ENCODE measurements around the gene HTR5A.
"Not testable (repeated sequence)": the region's sequence is repeated elsewhere in the genome, so short reads cannot be mapped to it uniquely, and the experiment has no call there.

HTR5A gene

DNA sequence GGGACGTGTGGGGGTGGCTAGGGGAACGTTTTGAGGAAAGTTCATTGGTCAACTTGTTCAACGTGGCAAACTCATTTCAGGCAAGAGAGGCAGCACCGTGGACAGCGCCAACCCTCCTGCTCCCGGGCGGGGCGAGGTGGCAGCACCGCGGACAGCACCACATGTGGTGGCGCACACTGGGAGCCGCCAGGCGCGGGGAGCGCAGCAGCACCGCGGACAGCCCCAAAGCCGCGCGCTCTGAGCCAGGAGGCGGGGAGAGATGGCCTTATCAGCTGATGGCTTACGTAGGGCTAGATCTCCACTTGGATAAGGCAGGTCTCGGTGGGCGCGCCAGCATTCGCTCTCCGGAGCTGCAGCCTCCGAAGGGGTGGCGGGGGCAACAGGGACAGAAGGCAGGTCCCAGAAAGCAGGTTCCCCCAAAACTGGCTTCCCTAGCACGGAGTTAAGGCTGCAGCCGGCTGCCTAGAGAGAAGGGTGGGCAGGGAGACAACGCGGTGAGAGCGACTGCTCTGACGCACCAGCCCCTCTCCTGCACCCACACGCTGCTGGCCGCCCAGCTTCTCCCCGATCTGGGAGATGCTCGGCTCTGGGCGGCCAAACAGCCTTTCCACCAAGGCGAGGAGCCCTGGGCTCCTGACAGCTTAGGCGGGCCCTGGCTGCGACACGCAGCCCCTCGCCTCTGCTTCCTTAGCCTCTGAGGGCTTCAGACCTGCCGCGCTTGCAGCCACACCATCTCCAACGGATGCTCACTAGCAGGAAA lies at the start of gene HTR5A:
Gene HTR5A, plus strand, starts transcription at position 333 of the 760 bp plus-strand sequence. CDS start 576 bp downstream, outside the sequence.
- Mint-ChIP-seq H3K4me1 (ENCODE audit: low read depth) (no peaks in the 10 kb centered on the region), H3K27ac (no peak within 1 kb of the TSS), H3K36me3 (no peaks in the 10 kb centered on the region), H3K9me3 (ENCODE audit: low read depth) (peaks cover 3% of the 10 kb centered on the region), H3K27me3 (peaks cover 43% of the 10 kb centered on the region), H3K4me3 (no peak within 1 kb of the TSS)

DNA sequence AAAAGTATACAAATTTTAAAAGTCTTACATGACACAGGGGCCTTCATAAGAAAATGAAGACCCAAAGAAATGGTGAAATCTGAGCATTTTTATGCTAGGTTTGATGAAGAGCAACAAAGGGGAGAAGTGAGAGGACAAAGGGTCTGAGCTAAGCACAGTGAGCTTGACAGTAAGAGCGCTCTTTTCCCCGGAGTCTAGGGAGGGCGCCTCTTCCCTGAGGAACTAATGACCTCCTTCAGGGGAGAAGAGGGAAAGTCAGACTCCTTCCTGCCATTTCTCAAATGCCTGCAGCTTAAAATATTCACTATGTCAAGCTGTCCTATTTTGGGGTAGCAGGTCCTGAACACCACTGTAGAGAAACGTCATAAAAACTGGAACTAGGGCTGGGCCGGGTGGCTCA lies 49.1 kb upstream of the HTR5A start:
- H3K4me3 Mint-ChIP-seq = no peak overlapping the region

DNA sequence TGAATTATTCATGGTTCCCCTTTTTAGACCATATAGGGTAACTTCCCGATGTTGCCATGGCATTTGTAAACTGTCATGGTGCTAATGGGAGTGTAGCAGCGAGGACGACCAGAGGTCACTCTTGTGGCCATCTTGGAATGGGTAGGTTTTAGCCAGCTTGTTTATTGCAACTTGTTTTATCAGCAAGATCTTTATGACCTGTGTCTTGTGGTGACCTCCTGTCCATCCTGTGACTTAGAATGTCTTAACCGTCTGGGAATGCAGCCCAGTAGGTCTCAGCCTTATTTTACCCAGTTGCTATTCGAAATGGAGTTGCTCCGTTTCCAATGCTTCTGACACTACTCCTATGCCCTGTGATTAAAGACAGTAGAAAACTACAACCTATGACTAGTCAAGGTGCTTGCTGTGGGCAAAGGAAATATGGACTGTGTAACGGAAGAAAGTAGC lies 48.4 kb upstream of the HTR5A start:
- no peaks in the 10 kb centered on the region for H3K36me3 Mint-ChIP-seq
- H3K4me3 Mint-ChIP-seq = no peak overlapping the region
- H3K4me1 Mint-ChIP-seq (ENCODE audit: low read depth) = no peaks in the 10 kb centered on the region
- no peaks in the 10 kb centered on the region for H3K27me3 Mint-ChIP-seq
- H3K9me3 Mint-ChIP-seq (ENCODE audit: low read depth) = no peaks in the 10 kb centered on the region
- no peak overlapping the region for H3K27ac Mint-ChIP-seq

More for the DNA sequence above, 49.1 kb upstream of the HTR5A start:
- Mint-ChIP-seq H3K27me3 (no peaks in the 10 kb centered on the region), H3K27ac (no peak overlapping the region), H3K9me3 (ENCODE audit: low read depth) (no peaks in the 10 kb centered on the region), H3K36me3 (no peaks in the 10 kb centered on the region), H3K4me1 (ENCODE audit: low read depth) (no peaks in the 10 kb centered on the region)

DNA sequence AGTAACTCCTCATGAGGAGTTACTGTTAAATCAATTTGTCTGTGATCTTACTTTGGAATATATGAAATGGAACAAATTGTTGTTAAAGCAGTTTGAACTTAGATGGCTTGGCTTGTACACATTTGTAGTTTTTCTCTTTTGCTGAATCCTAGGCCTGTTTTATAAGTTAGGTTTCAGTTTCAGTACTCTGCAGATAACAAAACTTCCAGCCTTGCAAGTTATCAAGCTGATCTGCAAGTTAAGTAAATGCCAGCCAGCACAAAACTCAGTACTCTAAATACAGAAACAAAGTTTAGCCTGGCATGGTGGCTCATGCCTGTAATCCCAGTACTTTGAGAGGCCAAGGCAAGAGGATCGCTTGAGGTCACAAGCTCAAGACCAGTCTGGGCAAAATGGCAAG lies 42.2 kb upstream of the HTR5A start:
- H3K4me3 Mint-ChIP-seq = no peak overlapping the region
- H3K4me1 Mint-ChIP-seq (ENCODE audit: low read depth) = no peaks in the 10 kb centered on the region
- no peak overlapping the region for H3K27ac Mint-ChIP-seq
- no peaks in the 10 kb centered on the region for H3K9me3 Mint-ChIP-seq (ENCODE audit: low read depth)
- H3K36me3 Mint-ChIP-seq = no peaks in the 10 kb centered on the region
- peaks cover 2% of the 10 kb centered on the region for H3K27me3 Mint-ChIP-seq

DNA sequence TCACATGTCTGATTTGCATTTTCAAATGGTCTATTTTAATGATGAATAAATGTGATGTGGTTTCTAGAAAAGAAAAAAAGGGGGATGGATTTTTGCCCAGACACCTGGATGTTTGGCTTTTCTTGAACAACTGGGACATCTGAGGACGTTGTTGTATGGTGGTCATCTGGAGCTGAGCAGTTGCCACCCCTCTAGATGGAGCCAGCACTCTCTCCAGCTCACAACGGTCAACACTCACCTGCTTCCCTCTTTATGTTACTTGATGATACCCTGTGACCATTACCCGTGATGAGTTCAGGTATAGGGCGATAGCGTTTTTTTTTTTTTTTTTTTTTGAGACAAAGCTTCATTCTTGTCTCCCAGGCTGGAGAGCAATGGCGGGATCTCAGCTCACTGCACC lies 37.1 kb upstream of the HTR5A start:
- Mint-ChIP-seq H3K9me3 (ENCODE audit: low read depth) (no peaks in the 10 kb centered on the region), H3K36me3 (no peaks in the 10 kb centered on the region), H3K27me3 (peaks cover 10% of the 10 kb centered on the region), H3K4me1 (ENCODE audit: low read depth) (no peaks in the 10 kb centered on the region), H3K4me3 (no peak overlapping the region), H3K27ac (no peak overlapping the region)

DNA sequence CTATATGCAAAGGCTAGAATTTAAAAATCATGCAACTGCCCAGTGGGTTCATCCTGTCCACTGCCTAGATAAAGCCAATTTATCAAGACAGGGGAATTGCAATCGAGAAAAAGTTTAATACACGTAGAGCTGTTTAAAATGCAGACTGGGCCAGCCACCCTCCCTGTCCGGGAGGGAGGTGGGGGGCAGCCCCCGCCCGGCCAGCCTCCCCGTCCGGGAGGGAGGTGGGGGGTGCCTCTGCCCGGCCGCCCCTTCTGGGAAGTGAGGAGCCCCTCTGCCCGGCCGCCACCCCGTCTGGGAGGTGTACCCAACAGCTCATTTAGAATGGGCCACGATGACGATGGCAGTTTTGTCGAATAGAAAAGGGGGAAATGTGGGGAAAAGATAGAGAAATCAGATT lies 35.6 kb upstream of the HTR5A start:
- not testable (repeated sequence) for H3K4me1 Mint-ChIP-seq (ENCODE audit: low read depth)

DNA sequence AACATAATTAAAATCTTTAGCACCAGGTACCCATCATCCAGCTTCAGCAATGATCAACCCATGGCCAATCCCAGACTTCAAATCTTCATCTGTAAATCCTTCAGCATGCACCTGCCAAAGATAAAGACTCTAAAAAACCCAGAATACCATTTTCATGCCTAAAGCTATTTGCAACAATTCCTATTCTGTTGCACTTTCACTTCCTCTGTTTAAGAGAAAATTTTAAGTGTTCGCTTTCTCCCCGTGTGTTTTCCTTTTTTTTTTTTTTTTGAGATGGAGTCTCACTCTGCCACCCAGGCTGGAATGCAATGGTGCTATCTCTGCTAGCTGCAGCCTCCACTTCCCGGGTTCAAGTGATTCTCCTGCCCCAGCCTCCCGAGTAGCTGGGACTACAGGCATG lies 31.8 kb upstream of the HTR5A start:
- Mint-ChIP-seq H3K36me3 (no peaks in the 10 kb centered on the region), H3K4me3 (no peak overlapping the region), H3K27ac (no peak overlapping the region), H3K4me1 (ENCODE audit: low read depth) (no peaks in the 10 kb centered on the region), H3K27me3 (peaks cover 15% of the 10 kb centered on the region), H3K9me3 (ENCODE audit: low read depth) (no peaks in the 10 kb centered on the region)

More for the DNA sequence above, 35.6 kb upstream of the HTR5A start:
- H3K27me3 Mint-ChIP-seq = peaks cover 10% of the 10 kb centered on the region
- H3K27ac Mint-ChIP-seq; H3K4me3 Mint-ChIP-seq; H3K9me3 Mint-ChIP-seq (ENCODE audit: low read depth); H3K36me3 Mint-ChIP-seq: not testable (repeated sequence)

DNA sequence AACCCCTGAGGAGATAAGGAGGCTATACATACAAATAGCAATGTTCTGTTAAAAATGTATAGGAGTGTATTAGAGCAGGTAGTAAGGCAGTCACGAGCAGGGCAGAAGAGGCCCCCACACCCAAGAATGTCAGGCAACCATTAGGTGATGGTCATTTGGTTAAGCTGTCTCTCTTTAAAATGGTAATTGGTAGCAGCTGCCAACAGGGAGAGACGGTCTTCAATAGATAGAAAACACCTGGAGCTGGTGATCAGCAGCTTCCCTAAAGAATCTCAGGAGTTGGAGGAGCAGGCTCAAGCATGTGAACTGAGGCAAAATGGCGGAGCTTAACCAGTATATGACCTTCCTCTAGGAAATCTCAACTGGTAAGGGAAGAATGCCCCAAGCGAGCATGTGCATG lies 26.4 kb upstream of the HTR5A start:
- no peak overlapping the region for H3K4me3 Mint-ChIP-seq
- no peak overlapping the region for H3K27ac Mint-ChIP-seq
- H3K4me1 Mint-ChIP-seq (ENCODE audit: low read depth) = no peaks in the 10 kb centered on the region
- no peaks in the 10 kb centered on the region for H3K36me3 Mint-ChIP-seq
- H3K9me3 Mint-ChIP-seq (ENCODE audit: low read depth) = no peaks in the 10 kb centered on the region
- peaks cover 8% of the 10 kb centered on the region for H3K27me3 Mint-ChIP-seq

DNA sequence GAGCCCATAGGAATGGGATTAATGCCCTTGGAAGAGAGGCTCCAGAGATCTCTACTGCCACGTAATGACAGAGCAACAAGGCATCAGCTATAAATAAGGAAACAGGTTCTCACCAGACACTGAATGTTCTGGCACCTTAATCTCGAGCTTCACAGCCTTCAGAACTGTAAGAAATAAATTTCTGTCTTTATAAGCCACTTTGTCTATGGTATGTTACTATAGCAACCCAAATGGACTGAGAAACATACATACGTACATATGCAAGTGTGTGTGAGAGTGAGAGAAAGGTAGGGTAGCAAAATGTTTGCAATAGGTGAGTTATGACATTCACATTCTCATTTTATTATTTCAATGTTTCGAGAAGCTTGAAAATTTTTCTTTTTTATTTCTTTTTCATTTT lies 22.1 kb upstream of the HTR5A start:
- H3K9me3 Mint-ChIP-seq (ENCODE audit: low read depth) = no peaks in the 10 kb centered on the region
- H3K4me3 Mint-ChIP-seq = no peak overlapping the region
- no peak overlapping the region for H3K27ac Mint-ChIP-seq
- H3K36me3 Mint-ChIP-seq = no peaks in the 10 kb centered on the region
- H3K4me1 Mint-ChIP-seq (ENCODE audit: low read depth) = no peaks in the 10 kb centered on the region
- H3K27me3 Mint-ChIP-seq = no peaks in the 10 kb centered on the region

DNA sequence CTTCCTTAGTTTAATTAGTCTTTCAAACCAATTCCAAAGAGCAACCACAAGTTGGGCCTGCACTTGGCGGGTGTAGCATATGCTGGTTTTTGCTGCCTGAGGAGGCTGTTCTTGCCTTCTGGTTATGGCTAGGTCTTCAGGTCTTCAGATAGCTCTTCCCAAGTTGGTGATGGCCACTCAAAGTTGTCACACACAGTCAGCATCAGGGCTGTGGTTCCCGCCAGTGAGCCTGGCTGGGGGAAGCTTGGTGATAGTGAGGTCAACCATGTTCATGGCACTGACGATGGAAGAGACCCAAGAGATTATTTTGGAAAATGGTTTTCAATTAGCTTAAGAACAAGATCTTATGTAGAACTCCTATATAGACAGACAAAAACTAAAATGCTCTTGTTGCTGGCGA lies 18.8 kb upstream of the HTR5A start:
- H3K9me3 Mint-ChIP-seq (ENCODE audit: low read depth) = no peaks in the 10 kb centered on the region
- H3K27me3 Mint-ChIP-seq = peaks cover 3% of the 10 kb centered on the region
- H3K4me3 Mint-ChIP-seq = no peak overlapping the region
- no peaks in the 10 kb centered on the region for H3K4me1 Mint-ChIP-seq (ENCODE audit: low read depth)
- H3K27ac Mint-ChIP-seq = no peak overlapping the region
- no peaks in the 10 kb centered on the region for H3K36me3 Mint-ChIP-seq

DNA sequence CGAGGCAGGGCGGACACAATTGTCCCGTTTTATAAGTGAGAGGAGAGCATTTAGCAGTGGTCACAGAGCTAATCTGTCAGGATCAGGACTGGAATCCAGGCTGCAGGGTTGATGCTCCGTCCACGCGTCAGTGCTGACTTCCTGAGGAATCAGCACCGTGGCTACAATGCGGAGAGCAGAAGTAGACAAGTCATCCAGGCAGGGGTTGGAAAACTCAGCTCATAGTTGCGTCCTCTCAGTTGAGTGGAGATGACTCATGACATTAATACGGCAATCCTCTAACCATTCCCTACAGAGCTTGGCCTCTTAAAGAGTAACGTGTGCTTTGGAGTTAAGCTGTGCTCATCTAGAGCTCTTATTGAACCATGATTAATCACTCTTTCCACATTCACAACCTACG lies 17.1 kb upstream of the HTR5A start:
- H3K4me3 Mint-ChIP-seq = no peak overlapping the region
- peaks cover 5% of the 10 kb centered on the region for H3K27me3 Mint-ChIP-seq
- no peaks in the 10 kb centered on the region for H3K4me1 Mint-ChIP-seq (ENCODE audit: low read depth)
- H3K27ac Mint-ChIP-seq = no peak overlapping the region
- H3K9me3 Mint-ChIP-seq (ENCODE audit: low read depth) = no peaks in the 10 kb centered on the region
- H3K36me3 Mint-ChIP-seq = no peaks in the 10 kb centered on the region

DNA sequence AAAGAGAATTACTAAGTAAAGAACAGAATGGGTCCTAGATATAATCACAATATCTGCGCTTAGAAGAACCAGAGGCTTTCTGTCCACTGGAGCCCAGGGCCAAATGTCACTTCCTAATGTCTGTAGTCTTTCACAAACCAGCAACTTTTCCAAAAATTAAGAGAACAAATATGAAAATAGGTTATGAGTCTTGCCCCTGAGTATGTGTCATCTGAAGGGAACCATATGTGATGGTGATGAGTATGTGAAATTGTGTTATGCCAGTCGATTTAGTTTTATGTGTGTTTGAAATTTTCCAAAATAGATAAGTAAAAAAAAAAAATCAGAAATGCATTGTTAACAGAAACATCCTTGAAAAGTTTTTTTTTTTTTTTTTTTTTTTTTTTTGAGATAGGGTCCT lies 15.4 kb upstream of the HTR5A start:
- Mint-ChIP-seq H3K27ac (no peak overlapping the region), H3K36me3 (no peaks in the 10 kb centered on the region), H3K4me1 (ENCODE audit: low read depth) (no peaks in the 10 kb centered on the region), H3K4me3 (no peak overlapping the region), H3K27me3 (peaks cover 7% of the 10 kb centered on the region), H3K9me3 (ENCODE audit: low read depth) (no peaks in the 10 kb centered on the region)

DNA sequence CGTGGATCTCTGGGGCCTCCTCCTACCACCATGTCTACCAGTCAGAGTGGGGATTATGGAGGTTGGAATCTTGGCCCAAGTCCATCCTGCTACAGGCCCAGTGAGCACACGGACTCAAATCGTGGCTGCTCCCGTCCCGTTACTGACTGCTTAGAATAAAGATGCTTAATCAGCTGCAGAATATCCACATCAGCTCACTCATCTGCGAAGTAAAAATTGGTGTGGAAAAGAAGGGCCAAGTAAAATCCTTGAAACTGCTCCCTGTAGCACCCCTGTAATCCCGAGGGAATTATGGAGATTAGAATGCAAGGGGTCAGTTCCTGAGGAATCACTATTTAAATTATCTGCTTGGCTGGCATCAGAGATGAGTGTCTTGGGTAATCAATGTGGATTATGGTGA lies 13.0 kb upstream of the HTR5A start:
- Mint-ChIP-seq H3K27me3 (peaks cover 7% of the 10 kb centered on the region), H3K4me3 (no peak overlapping the region), H3K36me3 (no peaks in the 10 kb centered on the region), H3K27ac (no peak overlapping the region), H3K4me1 (ENCODE audit: low read depth) (no peaks in the 10 kb centered on the region), H3K9me3 (ENCODE audit: low read depth) (no peaks in the 10 kb centered on the region)

DNA sequence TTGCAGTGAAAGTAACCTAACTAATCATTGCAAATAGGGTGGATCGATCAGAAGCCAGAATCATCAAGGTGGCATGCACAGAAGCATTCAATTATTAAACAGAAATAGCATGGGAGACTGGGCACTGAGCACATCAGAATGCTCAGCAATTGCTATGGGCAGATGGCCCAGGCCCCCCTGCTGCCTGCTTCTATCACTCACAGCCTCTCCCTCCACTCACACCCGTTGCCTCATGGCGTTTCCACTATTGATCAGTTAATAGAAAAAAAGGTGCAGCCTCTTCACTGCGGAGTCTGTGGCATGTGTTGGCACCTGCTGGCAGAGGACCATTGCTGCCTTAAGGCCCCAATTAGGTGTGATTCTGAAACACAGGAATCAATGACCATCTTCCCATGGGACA lies 11.2 kb upstream of the HTR5A start:
- Mint-ChIP-seq H3K4me3 (no peak overlapping the region), H3K36me3 (no peaks in the 10 kb centered on the region), H3K9me3 (ENCODE audit: low read depth) (no peaks in the 10 kb centered on the region), H3K27ac (no peak overlapping the region), H3K27me3 (peaks cover 7% of the 10 kb centered on the region), H3K4me1 (ENCODE audit: low read depth) (no peaks in the 10 kb centered on the region)

DNA sequence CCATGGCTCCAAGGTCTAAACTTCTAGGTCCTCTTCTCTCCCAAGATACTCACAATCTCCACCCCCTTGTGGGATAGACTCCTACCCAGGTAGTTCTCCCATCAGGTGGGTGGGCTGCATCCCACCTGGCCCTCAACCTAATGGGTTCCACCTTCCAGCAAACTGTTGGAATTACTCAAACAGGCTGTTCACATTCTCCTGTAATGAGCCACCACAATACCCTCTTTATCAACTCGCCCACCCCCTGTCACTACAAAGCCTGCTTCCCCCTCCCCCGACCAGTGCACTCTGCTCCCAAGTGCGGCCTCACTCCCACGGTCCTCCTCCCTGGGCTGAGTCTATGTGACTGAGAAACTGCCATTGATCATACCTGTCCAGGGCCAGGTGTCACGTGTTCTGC lies 10.4 kb upstream of the HTR5A start:
- Mint-ChIP-seq H3K27me3 (peaks cover 9% of the 10 kb centered on the region), H3K9me3 (ENCODE audit: low read depth) (no peaks in the 10 kb centered on the region), H3K36me3 (no peaks in the 10 kb centered on the region), H3K27ac (no peak overlapping the region), H3K4me1 (ENCODE audit: low read depth) (no peaks in the 10 kb centered on the region), H3K4me3 (no peak overlapping the region)

DNA sequence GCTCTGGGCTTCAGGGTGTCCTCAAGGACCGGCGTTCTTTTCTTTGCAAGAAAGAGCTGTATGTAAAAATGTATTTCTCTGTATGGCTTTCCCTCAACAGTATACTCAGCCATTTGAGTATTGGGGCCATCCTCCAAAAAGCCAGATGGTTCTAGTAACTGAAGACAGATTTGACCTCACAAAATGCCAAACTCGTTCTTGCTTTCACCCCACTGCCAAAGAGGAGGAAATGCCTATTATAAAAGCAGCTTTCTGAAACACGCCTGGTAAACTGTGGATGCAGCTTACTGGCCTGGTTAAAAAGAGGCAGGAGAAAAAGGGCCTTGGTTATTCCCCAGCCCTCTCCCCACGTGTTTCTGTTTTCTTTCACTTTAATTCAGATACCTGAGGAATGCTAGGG lies 7.7 kb upstream of the HTR5A start:
- H3K36me3 Mint-ChIP-seq = no peaks in the 10 kb centered on the region
- no peak overlapping the region for H3K4me3 Mint-ChIP-seq
- H3K9me3 Mint-ChIP-seq (ENCODE audit: low read depth) = no peaks in the 10 kb centered on the region
- H3K27ac Mint-ChIP-seq = no peak overlapping the region
- H3K4me1 Mint-ChIP-seq (ENCODE audit: low read depth) = no peaks in the 10 kb centered on the region
- peaks cover 14% of the 10 kb centered on the region for H3K27me3 Mint-ChIP-seq

Data from activated naive CD8-positive, alpha-beta T cell (primary cell).